H1 (cell line): ENCODE measurements around the gene AAR2. TPM values are rescaled to one million over a fixed set of nuclear protein-coding genes. Genes with fewer than 3 reads are reported as not detected.

ENCODE experiments used
- polyA plus RNA-seq, 7 experiments: library from polyadenylated mRNA; depleted of rRNA in 3 of 7; stranded (reverse) in 5 of 7; unstranded in 2 of 7; fragments of >200 nt in 5 of 7; fragments of 200-250 nt in 2 of 7; gene quantifications; 1 replicate in 5 of 7; 2 replicates in 1 of 7; 4 replicates in 1 of 7; pipeline versions ENCODE4 v1.2.1 to v1.2.3, GENCODE V29; 2011 to 2013; ENCODE audit warnings: missing spikeins in 2 of 7, mixed read lengths in 2 of 7
- total RNA-seq: library from RNA; stranded (reverse); fragmentation: NEBNext Ultra II Directional; extraction: Animal tissue kit (Norgen Biotek cat#: 25700); gene quantifications from 2 replicates; pipeline ENCODE4 v1.2.1, GENCODE V29; 2021
- TF ChIP-seq, protein P1 (sequence below): fragments of 300-600 bp; sonication (generic); IDR thresholded peaks from 2 replicates; pipeline ENCODE4 v1.7.1; 2012; ENCODE audit warnings: low read length, moderate library complexity, mild to moderate bottlenecking, inconsistent platforms; ENCODE audit not compliant: insufficient replicate concordance
- TF ChIP-seq, protein P2 (sequence below), 3 experiments: IDR thresholded peaks; 1 replicate in 2 of 3; 2 replicates in 1 of 3; pipeline versions ENCODE4 v1.5.1 to v1.6.1; 2011; ENCODE audit warnings: low read length in 3 of 3, mild to moderate bottlenecking in 3 of 3, inconsistent platforms in 2 of 3, low read depth in 1 of 3, moderate library complexity in 1 of 3; ENCODE audit not compliant: insufficient read depth in 1 of 3; ENCODE audit errors: control extremely low read depth in 1 of 3

AAR2 gene
- total and polyA plus RNA-seq, 2 of the 8 experiments (the other 6 are each of a cell fraction or from before 2014, with no cell fraction given) = 25.5 to 36.1 TPM

DNA sequence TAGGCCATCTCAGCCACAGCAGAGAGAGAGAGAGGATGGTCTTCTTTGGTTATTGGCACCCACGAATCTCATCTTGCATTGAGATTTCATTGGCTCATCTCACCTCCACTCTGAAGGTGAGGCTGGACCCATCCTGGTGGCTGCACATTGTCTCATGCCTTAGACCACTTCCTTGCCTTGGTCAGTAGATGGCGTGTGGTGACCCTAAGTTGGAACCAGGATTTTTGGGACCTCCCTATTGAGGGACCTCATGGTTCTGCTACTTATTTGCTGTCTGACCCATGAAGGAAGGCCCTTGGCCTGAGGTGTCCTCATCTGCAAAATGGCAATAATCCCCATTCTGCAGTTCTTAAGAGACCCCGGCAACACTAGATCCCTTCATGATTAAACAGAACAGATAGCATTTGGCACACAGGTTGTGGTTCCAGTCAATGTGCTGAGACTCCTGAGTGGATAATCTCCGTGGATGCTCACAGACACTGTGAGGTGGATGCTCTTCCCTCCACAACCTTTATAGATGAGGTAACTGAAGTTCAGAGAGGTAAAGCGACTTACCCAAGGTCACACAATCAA lies 21.5 kb upstream of the AAR2 start (continued):
- TF ChIP-seq, protein P1, sequence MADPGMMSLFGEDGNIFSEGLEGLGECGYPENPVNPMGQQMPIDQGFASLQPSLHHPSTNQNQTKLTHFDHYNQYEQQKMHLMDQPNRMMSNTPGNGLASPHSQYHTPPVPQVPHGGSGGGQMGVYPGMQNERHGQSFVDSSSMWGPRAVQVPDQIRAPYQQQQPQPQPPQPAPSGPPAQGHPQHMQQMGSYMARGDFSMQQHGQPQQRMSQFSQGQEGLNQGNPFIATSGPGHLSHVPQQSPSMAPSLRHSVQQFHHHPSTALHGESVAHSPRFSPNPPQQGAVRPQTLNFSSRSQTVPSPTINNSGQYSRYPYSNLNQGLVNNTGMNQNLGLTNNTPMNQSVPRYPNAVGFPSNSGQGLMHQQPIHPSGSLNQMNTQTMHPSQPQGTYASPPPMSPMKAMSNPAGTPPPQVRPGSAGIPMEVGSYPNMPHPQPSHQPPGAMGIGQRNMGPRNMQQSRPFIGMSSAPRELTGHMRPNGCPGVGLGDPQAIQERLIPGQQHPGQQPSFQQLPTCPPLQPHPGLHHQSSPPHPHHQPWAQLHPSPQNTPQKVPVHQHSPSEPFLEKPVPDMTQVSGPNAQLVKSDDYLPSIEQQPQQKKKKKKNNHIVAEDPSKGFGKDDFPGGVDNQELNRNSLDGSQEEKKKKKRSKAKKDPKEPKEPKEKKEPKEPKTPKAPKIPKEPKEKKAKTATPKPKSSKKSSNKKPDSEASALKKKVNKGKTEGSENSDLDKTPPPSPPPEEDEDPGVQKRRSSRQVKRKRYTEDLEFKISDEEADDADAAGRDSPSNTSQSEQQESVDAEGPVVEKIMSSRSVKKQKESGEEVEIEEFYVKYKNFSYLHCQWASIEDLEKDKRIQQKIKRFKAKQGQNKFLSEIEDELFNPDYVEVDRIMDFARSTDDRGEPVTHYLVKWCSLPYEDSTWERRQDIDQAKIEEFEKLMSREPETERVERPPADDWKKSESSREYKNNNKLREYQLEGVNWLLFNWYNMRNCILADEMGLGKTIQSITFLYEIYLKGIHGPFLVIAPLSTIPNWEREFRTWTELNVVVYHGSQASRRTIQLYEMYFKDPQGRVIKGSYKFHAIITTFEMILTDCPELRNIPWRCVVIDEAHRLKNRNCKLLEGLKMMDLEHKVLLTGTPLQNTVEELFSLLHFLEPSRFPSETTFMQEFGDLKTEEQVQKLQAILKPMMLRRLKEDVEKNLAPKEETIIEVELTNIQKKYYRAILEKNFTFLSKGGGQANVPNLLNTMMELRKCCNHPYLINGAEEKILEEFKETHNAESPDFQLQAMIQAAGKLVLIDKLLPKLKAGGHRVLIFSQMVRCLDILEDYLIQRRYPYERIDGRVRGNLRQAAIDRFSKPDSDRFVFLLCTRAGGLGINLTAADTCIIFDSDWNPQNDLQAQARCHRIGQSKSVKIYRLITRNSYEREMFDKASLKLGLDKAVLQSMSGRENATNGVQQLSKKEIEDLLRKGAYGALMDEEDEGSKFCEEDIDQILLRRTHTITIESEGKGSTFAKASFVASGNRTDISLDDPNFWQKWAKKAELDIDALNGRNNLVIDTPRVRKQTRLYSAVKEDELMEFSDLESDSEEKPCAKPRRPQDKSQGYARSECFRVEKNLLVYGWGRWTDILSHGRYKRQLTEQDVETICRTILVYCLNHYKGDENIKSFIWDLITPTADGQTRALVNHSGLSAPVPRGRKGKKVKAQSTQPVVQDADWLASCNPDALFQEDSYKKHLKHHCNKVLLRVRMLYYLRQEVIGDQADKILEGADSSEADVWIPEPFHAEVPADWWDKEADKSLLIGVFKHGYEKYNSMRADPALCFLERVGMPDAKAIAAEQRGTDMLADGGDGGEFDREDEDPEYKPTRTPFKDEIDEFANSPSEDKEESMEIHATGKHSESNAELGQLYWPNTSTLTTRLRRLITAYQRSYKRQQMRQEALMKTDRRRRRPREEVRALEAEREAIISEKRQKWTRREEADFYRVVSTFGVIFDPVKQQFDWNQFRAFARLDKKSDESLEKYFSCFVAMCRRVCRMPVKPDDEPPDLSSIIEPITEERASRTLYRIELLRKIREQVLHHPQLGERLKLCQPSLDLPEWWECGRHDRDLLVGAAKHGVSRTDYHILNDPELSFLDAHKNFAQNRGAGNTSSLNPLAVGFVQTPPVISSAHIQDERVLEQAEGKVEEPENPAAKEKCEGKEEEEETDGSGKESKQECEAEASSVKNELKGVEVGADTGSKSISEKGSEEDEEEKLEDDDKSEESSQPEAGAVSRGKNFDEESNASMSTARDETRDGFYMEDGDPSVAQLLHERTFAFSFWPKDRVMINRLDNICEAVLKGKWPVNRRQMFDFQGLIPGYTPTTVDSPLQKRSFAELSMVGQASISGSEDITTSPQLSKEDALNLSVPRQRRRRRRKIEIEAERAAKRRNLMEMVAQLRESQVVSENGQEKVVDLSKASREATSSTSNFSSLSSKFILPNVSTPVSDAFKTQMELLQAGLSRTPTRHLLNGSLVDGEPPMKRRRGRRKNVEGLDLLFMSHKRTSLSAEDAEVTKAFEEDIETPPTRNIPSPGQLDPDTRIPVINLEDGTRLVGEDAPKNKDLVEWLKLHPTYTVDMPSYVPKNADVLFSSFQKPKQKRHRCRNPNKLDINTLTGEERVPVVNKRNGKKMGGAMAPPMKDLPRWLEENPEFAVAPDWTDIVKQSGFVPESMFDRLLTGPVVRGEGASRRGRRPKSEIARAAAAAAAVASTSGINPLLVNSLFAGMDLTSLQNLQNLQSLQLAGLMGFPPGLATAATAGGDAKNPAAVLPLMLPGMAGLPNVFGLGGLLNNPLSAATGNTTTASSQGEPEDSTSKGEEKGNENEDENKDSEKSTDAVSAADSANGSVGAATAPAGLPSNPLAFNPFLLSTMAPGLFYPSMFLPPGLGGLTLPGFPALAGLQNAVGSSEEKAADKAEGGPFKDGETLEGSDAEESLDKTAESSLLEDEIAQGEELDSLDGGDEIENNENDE = no peak
- TF ChIP-seq, protein P2, sequence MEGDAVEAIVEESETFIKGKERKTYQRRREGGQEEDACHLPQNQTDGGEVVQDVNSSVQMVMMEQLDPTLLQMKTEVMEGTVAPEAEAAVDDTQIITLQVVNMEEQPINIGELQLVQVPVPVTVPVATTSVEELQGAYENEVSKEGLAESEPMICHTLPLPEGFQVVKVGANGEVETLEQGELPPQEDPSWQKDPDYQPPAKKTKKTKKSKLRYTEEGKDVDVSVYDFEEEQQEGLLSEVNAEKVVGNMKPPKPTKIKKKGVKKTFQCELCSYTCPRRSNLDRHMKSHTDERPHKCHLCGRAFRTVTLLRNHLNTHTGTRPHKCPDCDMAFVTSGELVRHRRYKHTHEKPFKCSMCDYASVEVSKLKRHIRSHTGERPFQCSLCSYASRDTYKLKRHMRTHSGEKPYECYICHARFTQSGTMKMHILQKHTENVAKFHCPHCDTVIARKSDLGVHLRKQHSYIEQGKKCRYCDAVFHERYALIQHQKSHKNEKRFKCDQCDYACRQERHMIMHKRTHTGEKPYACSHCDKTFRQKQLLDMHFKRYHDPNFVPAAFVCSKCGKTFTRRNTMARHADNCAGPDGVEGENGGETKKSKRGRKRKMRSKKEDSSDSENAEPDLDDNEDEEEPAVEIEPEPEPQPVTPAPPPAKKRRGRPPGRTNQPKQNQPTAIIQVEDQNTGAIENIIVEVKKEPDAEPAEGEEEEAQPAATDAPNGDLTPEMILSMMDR (IDR thresholded peaks at IDR 0.05; ENCODE audit: control extremely low read depth in 1 of 3, insufficient read depth in 1 of 3, low read depth in 1 of 3, low read length in 3 of 3) = peak; percentile 82 to 94 (median 84)
- TF ChIP-seq, all 59 proteins: peak for 2
